ENCODE data around the gene CNMD.

The CNMD gene

GRCh38 chr13:52739468-52740071, at the start of gene CNMD:
TSS of gene CNMD (minus strand) at chr13:52739820. CDS start at chr13:52739701, 119 bp downstream.
- Histone ChIP-seq H3K4me1 (ENCODE audit: control insufficient read depth, insufficient read depth, low read length) (peaks cover 8% of the 10 kb centered on the region; the same call in 1 of the 2 replicates), H3K36me3 (ENCODE audit: control insufficient read depth, insufficient read depth, low read length) (no peaks in the 10 kb centered on the region), H3K9me3 (ENCODE audit: control insufficient read depth, insufficient read depth, low read length) (no peaks in the 10 kb centered on the region), H3K4me3 (ENCODE audit: low read length) (peak within 1 kb of the TSS; percentile 52; the same call in 1 of the 2 replicates), H3K27me3 (ENCODE audit: control insufficient read depth, insufficient read depth, low read length) (no peaks in the 10 kb centered on the region), H3K27ac (ENCODE audit: low read length) (no peak within 1 kb of the TSS)
- no CpG with 5 or more reads among the region's 34 CpGs for WGBS (ENCODE audit: insufficient coverage, insufficient read length)
- DNase-seq (ENCODE audit: low read depth, low spot score): no peak

GRCh38 chr13:52788011-52788410, 48.4 kb upstream of the CNMD start:
- no CpG with 5 or more reads among the region's 4 CpGs for WGBS (ENCODE audit: insufficient coverage, insufficient read length)
- 0 out of 2 replicates have a peak, but pooled peaks cover 2% of the 10 kb centered on the region for H3K4me1 ChIP-seq (ENCODE audit: control insufficient read depth, insufficient read depth, low read length)
- H3K9me3 ChIP-seq (ENCODE audit: control insufficient read depth, insufficient read depth, low read length): no peaks in the 10 kb centered on the region
- no peaks in the 10 kb centered on the region for H3K36me3 ChIP-seq (ENCODE audit: control insufficient read depth, insufficient read depth, low read length)
- no peaks in the 10 kb centered on the region for H3K27me3 ChIP-seq (ENCODE audit: control insufficient read depth, insufficient read depth, low read length)
- no peak for DNase-seq (ENCODE audit: low read depth, low spot score)
- H3K4me3 ChIP-seq (ENCODE audit: low read length): no peak overlapping the region
- H3K27ac ChIP-seq (ENCODE audit: low read length): no peak overlapping the region

- Histone ChIP-seq H3K4me1 (ENCODE audit: control insufficient read depth, insufficient read depth, low read length) (0 out of 2 replicates have a peak, but pooled peaks cover 2% of the 10 kb centered on the region), H3K27me3 (ENCODE audit: control insufficient read depth, insufficient read depth, low read length) (no peaks in the 10 kb centered on the region), H3K9me3 (ENCODE audit: control insufficient read depth, insufficient read depth, low read length) (no peaks in the 10 kb centered on the region), H3K4me3 (ENCODE audit: low read length) (no peak overlapping the region), H3K36me3 (ENCODE audit: control insufficient read depth, insufficient read depth, low read length) (no peaks in the 10 kb centered on the region), H3K27ac (ENCODE audit: low read length) (no peak overlapping the region)
- WGBS (ENCODE audit: insufficient coverage, insufficient read length): no CpG with 5 or more reads among the region's 2 CpGs
- no peak for DNase-seq (ENCODE audit: low read depth, low spot score)
These were observed 47.6 kb upstream of the CNMD start for GRCh38 chr13:52787235-52787634.

- Histone ChIP-seq H3K9me3 (ENCODE audit: control insufficient read depth, insufficient read depth, low read length) (no peaks in the 10 kb centered on the region), H3K36me3 (ENCODE audit: control insufficient read depth, insufficient read depth, low read length) (no peaks in the 10 kb centered on the region), H3K27me3 (ENCODE audit: control insufficient read depth, insufficient read depth, low read length) (no peaks in the 10 kb centered on the region), H3K4me1 (ENCODE audit: control insufficient read depth, insufficient read depth, low read length) (0 out of 2 replicates have a peak, but pooled peaks cover 2% of the 10 kb centered on the region), H3K4me3 (ENCODE audit: low read length) (no peak overlapping the region), H3K27ac (ENCODE audit: low read length) (no peak overlapping the region)
- no peak for DNase-seq (ENCODE audit: low read depth, low spot score)
- WGBS (ENCODE audit: insufficient coverage, insufficient read length): no CpG with 5 or more reads among the region's 3 CpGs
These were observed 47.1 kb upstream of the CNMD start for GRCh38 chr13:52786766-52787165.

- H3K9me3 ChIP-seq (ENCODE audit: control insufficient read depth, insufficient read depth, low read length): no peaks in the 10 kb centered on the region
- no peaks in the 10 kb centered on the region for H3K36me3 ChIP-seq (ENCODE audit: control insufficient read depth, insufficient read depth, low read length)
- DNase-seq (ENCODE audit: low read depth, low spot score): no peak
- no peaks in the 10 kb centered on the region for H3K27me3 ChIP-seq (ENCODE audit: control insufficient read depth, insufficient read depth, low read length)
- no CpG with 5 or more reads among the region's 5 CpGs for WGBS (ENCODE audit: insufficient coverage, insufficient read length)
- 0 out of 2 replicates have a peak, but pooled peaks cover 2% of the 10 kb centered on the region for H3K4me1 ChIP-seq (ENCODE audit: control insufficient read depth, insufficient read depth, low read length)
- H3K27ac ChIP-seq (ENCODE audit: low read length): no peak overlapping the region
- H3K4me3 ChIP-seq (ENCODE audit: low read length): no peak overlapping the region
These were observed 46.1 kb upstream of the CNMD start for GRCh38 chr13:52785739-52786138.

- H3K4me1 ChIP-seq (ENCODE audit: control insufficient read depth, insufficient read depth, low read length): 0 out of 2 replicates have a peak, but pooled peaks cover 2% of the 10 kb centered on the region
- H3K4me3 ChIP-seq (ENCODE audit: low read length): no peak overlapping the region
- whole genome bisulfite sequencing (ENCODE audit: insufficient coverage, insufficient read length): no CpG with 5 or more reads among the region's 6 CpGs
- no peaks in the 10 kb centered on the region for H3K9me3 ChIP-seq (ENCODE audit: control insufficient read depth, insufficient read depth, low read length)
- H3K27ac ChIP-seq (ENCODE audit: low read length): no peak overlapping the region
- DNase-seq (ENCODE audit: low read depth, low spot score): no peak
- no peaks in the 10 kb centered on the region for H3K36me3 ChIP-seq (ENCODE audit: control insufficient read depth, insufficient read depth, low read length)
- H3K27me3 ChIP-seq (ENCODE audit: control insufficient read depth, insufficient read depth, low read length): no peaks in the 10 kb centered on the region
These were observed 45.1 kb upstream of the CNMD start for GRCh38 chr13:52784591-52785340.

- DNase-seq (ENCODE audit: low read depth, low spot score): no peak
- Histone ChIP-seq H3K4me1 (ENCODE audit: control insufficient read depth, insufficient read depth, low read length) (0 out of 2 replicates have a peak, but pooled peaks cover 2% of the 10 kb centered on the region), H3K27me3 (ENCODE audit: control insufficient read depth, insufficient read depth, low read length) (no peaks in the 10 kb centered on the region)
These were observed 44.3 kb upstream of the CNMD start for GRCh38 chr13:52783943-52784342.

GRCh38 chr13:52782471-52783448, 43.1 kb upstream of the CNMD start:
- no peak for DNase-seq (ENCODE audit: low read depth, low spot score)
- 0 out of 2 replicates have a peak, but pooled peaks cover 2% of the 10 kb centered on the region for H3K4me1 ChIP-seq (ENCODE audit: control insufficient read depth, insufficient read depth, low read length)
- no peaks in the 10 kb centered on the region for H3K27me3 ChIP-seq (ENCODE audit: control insufficient read depth, insufficient read depth, low read length)
- H3K36me3 ChIP-seq (ENCODE audit: control insufficient read depth, insufficient read depth, low read length): no peaks in the 10 kb centered on the region
- no peak overlapping the region for H3K4me3 ChIP-seq (ENCODE audit: low read length)
- no CpG with 5 or more reads among the region's 9 CpGs for WGBS (ENCODE audit: insufficient coverage, insufficient read length)
- no peak overlapping the region for H3K27ac ChIP-seq (ENCODE audit: low read length)
- H3K9me3 ChIP-seq (ENCODE audit: control insufficient read depth, insufficient read depth, low read length): no peaks in the 10 kb centered on the region

More at GRCh38 chr13:52783943-52784342, 44.3 kb upstream of the CNMD start:
- no peaks in the 10 kb centered on the region for H3K36me3 ChIP-seq (ENCODE audit: control insufficient read depth, insufficient read depth, low read length)
- no peaks in the 10 kb centered on the region for H3K9me3 ChIP-seq (ENCODE audit: control insufficient read depth, insufficient read depth, low read length)
- no peak overlapping the region for H3K27ac ChIP-seq (ENCODE audit: low read length)
- H3K4me3 ChIP-seq (ENCODE audit: low read length): no peak overlapping the region

- no peak overlapping the region for H3K27ac ChIP-seq (ENCODE audit: low read length)
- no peak for DNase-seq (ENCODE audit: low read depth, low spot score)
These were observed 41.0 kb upstream of the CNMD start for GRCh38 chr13:52780611-52781010.

GRCh38 chr13:52780092-52780491, 40.5 kb upstream of the CNMD start:
- H3K27ac ChIP-seq (ENCODE audit: low read length): no peak overlapping the region
- no peaks in the 10 kb centered on the region for H3K4me1 ChIP-seq (ENCODE audit: control insufficient read depth, insufficient read depth, low read length)
- no peaks in the 10 kb centered on the region for H3K9me3 ChIP-seq (ENCODE audit: control insufficient read depth, insufficient read depth, low read length)
- H3K4me3 ChIP-seq (ENCODE audit: low read length): no peak overlapping the region
- no peaks in the 10 kb centered on the region for H3K36me3 ChIP-seq (ENCODE audit: control insufficient read depth, insufficient read depth, low read length)
- no peaks in the 10 kb centered on the region for H3K27me3 ChIP-seq (ENCODE audit: control insufficient read depth, insufficient read depth, low read length)
- DNase-seq (ENCODE audit: low read depth, low spot score): no peak
- no CpG with 5 or more reads among the region's 4 CpGs for WGBS (ENCODE audit: insufficient coverage, insufficient read length)

More at GRCh38 chr13:52780611-52781010, 41.0 kb upstream of the CNMD start:
- H3K27me3 ChIP-seq (ENCODE audit: control insufficient read depth, insufficient read depth, low read length): no peaks in the 10 kb centered on the region
- no peaks in the 10 kb centered on the region for H3K9me3 ChIP-seq (ENCODE audit: control insufficient read depth, insufficient read depth, low read length)
- no peak overlapping the region for H3K4me3 ChIP-seq (ENCODE audit: low read length)
- H3K36me3 ChIP-seq (ENCODE audit: control insufficient read depth, insufficient read depth, low read length): no peaks in the 10 kb centered on the region
- no CpG with 5 or more reads among the region's 2 CpGs for WGBS (ENCODE audit: insufficient coverage, insufficient read length)
- H3K4me1 ChIP-seq (ENCODE audit: control insufficient read depth, insufficient read depth, low read length): no peaks in the 10 kb centered on the region
